GM18870 (cell line): ENCODE results near the gene TRIM28.

ENCODE experiments used
- ATAC-seq: cut with Tn5 transposase; IDR thresholded peaks from one replicate; pipeline ENCODE4 v1.9.1; 2021; ENCODE audit warnings: moderate library complexity; ENCODE audit not compliant: unreplicated experiment

TRIM28 gene

GRCh38 chr19:58547323-58548312 is 3.8 kb downstream of the TRIM28 start:
- no peak for ATAC-seq

GRCh38 chr19:58548859-58549663 is 5.2 kb downstream of the TRIM28 start:
- ATAC-seq = no peak

- ATAC-seq = no peak
Observed at GRCh38 chr19:58549664-58550361, 5.9 kb downstream of the TRIM28 start.

GRCh38 chr19:58550362-58551122 is 6.7 kb downstream of the TRIM28 start:
- no peak for ATAC-seq

GRCh38 chr19:58551123-58551497 is 7.2 kb downstream of the TRIM28 start:
- ATAC-seq = no peak

- ATAC-seq = no peak
Observed at GRCh38 chr19:58551577-58552471, 8.0 kb downstream of the TRIM28 start.

- no peak for ATAC-seq
Observed at GRCh38 chr19:58552655-58553054, 8.8 kb downstream of the TRIM28 start.

- ATAC-seq = no peak
Observed at GRCh38 chr19:58553799-58554493, 10.1 kb downstream of the TRIM28 start.

- ATAC-seq = peak; percentile 23
Observed at GRCh38 chr19:58554494-58555368, 10.9 kb downstream of the TRIM28 start, which contains the start of gene CHMP2A. TSS of gene CHMP2A (minus strand) at chr19:58555105. CDS start at chr19:58554212, 893 bp downstream.

- no peak for ATAC-seq
Observed at GRCh38 chr19:58555369-58555885, 11.6 kb downstream of the TRIM28 start.

GRCh38 chr19:58555920-58556621 is 12.2 kb downstream of the TRIM28 start:
- no peak for ATAC-seq

- ATAC-seq = no peak
Observed at GRCh38 chr19:58556622-58557220, 12.9 kb downstream of the TRIM28 start.

GRCh38 chr19:58557221-58558065 is 13.6 kb downstream of the TRIM28 start:
- no peak for ATAC-seq

- no peak for ATAC-seq
Observed at GRCh38 chr19:58558066-58558622, 14.3 kb downstream of the TRIM28 start, which contains the start of gene UBE2M. TSS of gene UBE2M (minus strand) at chr19:58558611. CDS start at chr19:58558381, 230 bp downstream.

- peak; percentile 52 for ATAC-seq
Observed at GRCh38 chr19:58558623-58559274, 14.9 kb downstream of the TRIM28 start.
